ENCODE data around the gene OR10A5.
"Not testable (repeated sequence)": the region's sequence is repeated elsewhere in the genome, so short reads cannot be mapped to it uniquely, and the experiment has no call there.

OR10A5 gene

DNA sequence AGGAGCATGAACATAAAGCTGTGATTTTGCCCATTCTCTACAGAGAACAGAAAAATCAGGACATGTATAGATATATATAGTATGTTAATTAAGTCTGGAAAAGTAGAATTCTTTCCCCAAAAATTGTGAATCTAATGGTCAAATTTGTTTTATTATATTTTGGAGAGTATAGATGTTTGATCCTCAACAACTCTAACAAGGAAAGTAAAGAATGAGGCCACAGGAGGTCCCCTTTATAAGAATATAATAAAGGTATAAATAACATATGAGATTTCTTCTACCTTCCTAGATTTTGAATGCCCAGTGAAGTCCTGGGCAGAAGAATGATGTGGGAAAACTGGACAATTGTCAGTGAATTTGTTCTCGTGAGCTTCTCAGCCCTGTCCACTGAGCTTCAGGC lies 30.8 kb downstream of the OR10A5 start, which contains the start of gene OR10A4:
Gene OR10A4, plus strand, starts transcription at position 301 of the 400 bp plus-strand sequence. Its CDS starts 23 bp downstream, at position 324.
- DNase-seq: no peak

DNA sequence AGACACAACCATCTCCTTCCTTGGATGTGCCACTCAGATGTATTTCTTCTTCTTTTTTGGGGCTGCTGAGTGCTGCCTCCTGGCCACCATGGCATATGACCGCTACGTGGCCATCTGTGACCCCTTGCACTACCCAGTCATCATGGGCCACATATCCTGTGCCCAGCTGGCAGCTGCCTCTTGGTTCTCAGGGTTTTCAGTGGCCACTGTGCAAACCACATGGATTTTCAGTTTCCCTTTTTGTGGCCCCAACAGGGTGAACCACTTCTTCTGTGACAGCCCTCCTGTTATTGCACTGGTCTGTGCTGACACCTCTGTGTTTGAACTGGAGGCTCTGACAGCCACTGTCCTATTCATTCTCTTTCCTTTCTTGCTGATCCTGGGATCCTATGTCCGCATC lies 31.4 kb downstream of the OR10A5 start:
- no peak for DNase-seq

DNA sequence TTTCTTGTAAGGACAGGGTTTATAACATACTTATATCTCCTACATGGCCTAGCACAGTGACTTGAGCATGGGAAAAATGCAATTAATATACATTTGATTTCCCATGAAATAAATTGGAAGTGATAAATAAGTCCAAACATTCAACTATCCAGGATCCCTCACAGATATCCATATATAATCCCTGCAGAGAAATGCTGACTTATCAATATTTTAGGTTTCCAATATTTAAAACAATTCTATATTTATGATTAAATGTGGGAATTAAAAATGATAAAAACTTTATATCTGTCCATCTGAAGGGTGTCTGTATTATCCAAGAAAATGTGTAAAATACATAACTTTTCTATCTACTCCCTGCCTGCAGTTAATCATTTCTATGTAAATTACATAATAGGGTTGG lies 37.3 kb downstream of the OR10A5 start:
- DNase-seq: no peak

- not testable (repeated sequence) for DNase-seq
Measured at GRCh38 chr11:6887711-6888110, 42.2 kb downstream of the OR10A5 start.

- no peak for DNase-seq
Measured at GRCh38 chr11:6888830-6889229, 43.3 kb downstream of the OR10A5 start.

GRCh38 chr11:6889835-6890234 lies 44.4 kb downstream of the OR10A5 start:
- no peak for DNase-seq

DNA sequence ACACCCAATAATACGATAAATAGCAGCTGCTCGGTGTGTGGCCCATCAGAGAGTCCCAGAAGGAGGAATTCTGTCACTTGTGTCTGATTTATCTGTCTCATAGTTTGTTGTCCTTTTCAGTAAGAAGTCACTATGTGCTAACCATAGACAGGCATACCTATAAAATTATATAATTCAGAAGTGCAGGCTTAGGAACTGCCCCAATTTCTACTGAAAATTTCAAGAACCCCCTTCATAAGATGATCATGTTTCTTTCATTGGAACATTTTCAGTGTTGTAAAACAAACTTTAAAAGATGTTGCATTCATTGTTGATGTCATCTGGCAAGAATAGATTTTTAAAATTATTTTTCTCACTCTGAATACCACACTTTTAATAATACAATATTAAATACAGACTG lies 46.9 kb downstream of the OR10A5 start, which contains the start of gene OR2D2:
Gene OR2D2, minus strand, starts transcription at position 101 of the 400 bp plus-strand sequence. Its CDS starts 0 bp downstream, at position 101.
- no peak for DNase-seq

- DNase-seq: no peak
Measured at GRCh38 chr11:6894097-6894496, 48.6 kb downstream of the OR10A5 start.

DNA sequence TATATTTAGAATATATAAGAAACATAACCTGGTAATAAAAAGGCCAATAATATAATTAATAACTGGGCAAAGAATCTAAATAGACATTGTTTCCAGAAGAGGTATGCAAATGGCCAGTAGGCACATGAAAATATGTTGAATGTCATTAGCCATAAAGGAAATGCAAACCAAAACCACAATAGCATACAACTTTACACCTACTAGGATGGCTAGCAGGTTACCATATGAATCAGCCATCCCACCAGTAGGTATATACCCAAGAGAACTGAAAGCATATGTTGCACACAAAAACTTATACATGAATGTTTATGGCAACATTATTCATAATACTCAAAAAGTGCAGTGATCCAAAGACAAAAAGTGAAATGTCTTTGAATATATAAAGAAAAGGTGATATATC lies 49.5 kb downstream of the OR10A5 start:
- DNase-seq: no peak
